Germinal center (tissue), 1 donor: ENCODE measurements around the gene CPNE5.

Source experiments
- DNase-seq: peaks from one replicate; pipeline ENCODE4 v3.0.0; 2012; ENCODE audit warnings: mixed read lengths, low spot score

CPNE5 gene

DNA sequence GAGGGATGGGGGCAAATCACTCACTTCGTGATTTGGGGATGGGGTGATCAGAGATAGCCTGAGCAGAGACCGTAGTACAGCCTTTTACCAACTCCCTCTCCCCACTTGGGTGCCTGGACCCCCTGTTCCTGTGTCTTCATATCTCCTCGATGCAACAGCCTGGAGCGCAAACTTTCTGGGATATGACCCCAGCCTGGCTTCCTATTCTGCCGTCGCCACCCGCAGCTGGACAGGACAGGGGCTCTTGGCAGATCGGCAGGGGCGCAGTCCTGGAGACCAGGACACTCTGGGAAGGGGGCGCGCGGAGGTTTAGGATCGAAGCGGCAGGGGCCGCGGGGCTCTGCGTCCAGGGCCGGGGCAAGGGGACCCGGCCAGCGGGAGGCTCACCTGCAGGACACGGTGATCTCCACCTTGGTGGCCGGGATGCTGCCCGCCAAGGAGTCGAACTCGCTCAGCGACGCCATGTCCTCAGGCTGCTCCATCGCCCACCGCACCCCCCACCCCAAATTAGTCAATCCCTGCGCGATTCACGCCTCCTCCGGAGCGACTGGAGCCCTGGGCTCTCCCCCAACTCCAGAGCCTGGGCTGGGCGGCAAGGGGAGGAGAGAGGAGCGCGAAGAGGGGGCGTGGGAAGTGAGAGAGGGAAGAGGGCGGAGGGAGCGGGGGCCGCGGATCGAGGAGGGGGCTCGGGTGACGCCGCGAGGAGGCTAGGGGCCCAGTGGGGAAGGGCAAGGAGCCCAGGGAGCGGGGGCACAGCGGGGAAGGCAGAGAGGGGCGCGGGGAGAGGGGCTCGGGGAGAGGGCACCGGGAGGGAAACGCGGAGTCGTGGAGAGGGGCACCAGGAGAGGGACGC lies at the start of gene CPNE5:
CPNE5 (minus strand) TSS at position 549 of the 853 bp plus-strand sequence; CDS start at position 482, 67 bp downstream.
- no peak for DNase-seq

DNA sequence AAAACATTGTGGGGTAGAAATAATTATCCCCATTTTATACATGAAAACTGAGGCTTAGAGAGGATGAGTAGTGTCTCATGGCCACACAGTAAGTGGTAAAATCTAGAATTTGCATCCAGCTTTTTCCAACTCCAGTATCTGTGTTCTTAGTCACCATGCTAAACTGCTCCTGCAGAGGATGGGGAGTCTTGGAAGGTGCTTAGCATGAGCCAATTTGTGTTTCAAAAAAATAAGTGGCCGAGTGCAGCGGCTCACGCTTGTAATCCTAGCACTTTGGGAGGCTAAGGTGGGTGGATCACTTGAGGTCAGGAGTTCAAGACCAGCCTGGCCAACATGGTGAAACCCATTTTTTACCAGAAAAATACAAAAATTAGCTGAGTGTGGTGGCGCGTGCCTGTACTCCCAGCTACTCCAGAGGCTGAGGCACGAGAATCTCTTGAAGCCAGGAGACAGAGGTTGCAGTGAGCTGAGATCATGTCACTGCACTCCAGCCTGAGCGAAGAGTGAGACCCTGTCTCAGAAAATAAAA lies 48.9 kb upstream of the CPNE5 start:
- no peak for DNase-seq

DNA sequence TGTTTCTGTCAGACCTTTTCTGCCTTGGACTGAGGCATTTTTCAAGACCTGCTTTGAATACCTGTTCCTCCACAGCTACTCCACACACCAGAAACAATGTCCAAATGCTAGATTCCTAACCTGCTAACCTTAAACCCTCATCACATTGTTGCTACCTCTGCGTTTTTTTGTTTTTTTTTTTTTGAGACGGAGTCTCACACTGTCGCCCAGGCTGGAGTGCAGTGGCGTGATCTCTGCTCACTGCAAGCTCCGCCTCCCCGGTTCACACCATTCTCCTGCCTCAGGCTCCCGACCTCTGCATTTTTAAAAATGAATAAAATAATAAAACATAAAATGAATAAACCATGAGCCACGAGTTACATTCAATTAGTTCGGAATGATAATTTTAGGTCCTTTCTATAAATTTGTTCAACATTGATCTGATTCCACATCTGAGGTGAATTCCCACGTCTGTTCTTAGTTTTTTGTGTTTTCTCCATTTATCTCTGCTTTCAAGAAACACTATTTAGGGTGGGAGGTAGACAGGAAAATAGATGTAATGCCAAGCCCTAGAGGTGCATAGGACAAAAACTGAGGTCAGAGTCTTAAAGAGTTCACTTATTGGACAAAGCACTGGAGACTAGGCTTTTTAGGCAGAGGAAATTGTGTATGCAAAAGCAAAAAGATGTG lies 47.8 kb upstream of the CPNE5 start:
- DNase-seq = no peak

- peak; percentile 90 for DNase-seq
Observed at GRCh38 chr6:36885461-36886401, 46.5 kb upstream of the CPNE5 start, which contains the start of gene C6orf89. TSS of gene C6orf89 (plus strand) at chr6:36885952. CDS start at chr6:36899445, 13,493 bp downstream.

DNA sequence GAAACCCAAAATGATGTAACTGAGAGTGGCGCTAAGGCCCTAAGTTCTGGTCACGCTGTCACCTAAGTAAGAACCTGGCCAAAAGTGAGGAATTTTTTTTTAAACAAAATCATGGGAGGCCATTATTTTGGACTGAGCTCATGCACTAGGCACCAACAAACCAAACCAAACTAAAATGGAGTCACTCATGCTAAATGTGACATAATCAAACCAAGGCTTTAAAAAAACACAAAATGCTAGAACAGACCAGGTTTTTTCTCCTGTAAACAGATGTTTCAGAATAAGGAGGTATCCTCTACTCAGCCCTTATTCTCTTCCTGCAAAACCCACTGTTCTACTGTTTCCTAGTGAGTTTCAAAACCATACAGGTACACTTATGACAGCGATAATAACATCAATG lies 45.4 kb upstream of the CPNE5 start:
- DNase-seq = no peak

- DNase-seq = no peak
Observed at GRCh38 chr6:36875250-36875633, 36.0 kb upstream of the CPNE5 start.

GRCh38 chr6:36874443-36875249 lies 35.4 kb upstream of the CPNE5 start, which contains the start of gene PPIL1:
TSS of gene PPIL1 (minus strand) at chr6:36874803. CDS start at chr6:36874772, 31 bp downstream.
- peak; percentile 94 for DNase-seq

DNA sequence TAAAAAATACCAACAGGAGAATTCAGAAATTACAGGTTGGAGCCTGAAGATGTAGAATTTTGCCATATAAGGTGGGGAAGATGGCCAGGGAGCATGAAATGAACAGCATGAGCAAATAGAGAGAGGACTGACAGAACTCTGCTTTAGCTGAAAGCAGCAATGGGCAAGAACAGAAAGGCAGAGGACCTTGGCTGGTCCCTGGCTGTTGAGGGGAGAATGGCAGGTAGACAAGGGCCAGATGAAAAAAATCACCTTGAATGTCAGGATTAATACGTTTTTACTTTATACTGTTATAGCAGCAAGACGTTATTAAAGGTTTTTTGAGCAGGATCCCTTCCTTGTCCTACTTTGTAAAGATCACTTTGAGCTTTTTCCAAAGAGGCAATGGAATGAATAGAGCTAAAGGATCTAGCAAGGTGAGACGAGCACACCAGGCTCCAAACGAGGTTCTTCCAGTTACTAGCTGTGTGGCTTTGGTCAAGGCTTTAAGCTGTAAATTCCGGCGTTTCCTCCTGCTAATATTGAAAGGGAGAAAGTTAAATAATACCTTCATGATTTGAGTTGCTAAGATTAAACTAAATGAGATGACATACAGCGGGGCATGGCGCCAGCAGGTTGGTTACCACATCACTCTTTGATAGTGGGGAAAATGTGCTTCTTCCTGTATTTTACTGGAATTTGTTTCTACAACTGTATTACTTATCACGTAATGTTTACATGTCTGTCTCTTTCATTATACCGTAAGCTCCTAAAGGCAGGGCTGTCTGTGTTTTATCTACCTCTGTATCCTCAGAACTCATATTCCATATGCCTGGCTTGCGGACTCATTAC lies 34.6 kb upstream of the CPNE5 start:
- no peak for DNase-seq

DNA sequence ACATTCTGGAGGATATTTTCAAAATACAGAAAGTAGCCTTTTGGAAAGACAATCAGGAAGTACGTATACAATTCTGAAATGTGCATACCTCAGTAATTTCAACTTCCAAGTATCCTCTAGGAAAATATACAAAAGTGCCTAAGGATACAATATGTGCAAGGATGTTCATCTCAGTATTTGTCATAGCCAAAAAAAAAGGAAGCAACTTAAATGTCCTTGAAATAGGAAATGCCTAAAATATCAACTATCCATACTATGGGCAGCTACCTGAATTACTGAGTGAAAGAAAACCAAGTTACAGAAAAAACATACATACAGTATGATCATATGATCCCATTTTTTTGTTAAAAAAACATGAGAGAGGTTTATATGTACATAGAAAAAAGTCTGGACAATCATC lies 33.9 kb upstream of the CPNE5 start:
- no peak for DNase-seq

- DNase-seq = no peak
Observed at GRCh38 chr6:36871686-36872085, 32.4 kb upstream of the CPNE5 start.

DNA sequence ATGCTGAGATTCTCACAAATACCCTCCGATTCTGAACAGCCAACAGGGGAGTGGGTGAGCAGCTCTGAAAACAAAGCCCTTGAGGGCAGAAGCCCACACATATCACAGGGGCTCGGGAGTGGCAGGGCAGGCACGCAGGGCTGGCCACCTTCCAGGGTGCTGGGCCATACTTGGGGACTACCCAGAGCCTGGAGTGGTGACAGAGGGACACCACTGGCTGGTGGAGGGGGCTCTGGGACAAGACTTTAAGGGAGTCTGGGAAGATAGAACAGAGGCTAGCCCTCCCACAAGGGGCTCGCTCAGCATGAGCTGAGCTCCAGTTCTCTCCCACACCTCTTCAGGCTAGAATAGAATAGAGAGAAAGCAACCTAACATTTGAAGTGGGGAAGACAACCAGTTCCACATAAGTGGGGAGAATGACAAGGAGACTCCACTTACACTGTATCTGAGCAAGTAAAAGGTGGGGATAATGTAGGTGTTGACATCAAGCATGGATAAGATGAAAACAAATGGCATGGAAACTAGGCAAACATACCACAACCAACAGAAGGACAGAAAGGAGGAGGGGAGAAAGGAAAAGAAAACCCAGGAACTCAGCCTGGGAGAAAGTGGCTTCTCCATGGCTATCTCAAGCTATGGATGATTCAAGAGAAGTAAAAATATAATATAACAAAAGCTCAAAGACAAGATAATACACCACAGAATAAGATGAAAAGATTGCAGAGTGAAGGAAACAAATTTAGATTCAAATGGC lies 28.4 kb upstream of the CPNE5 start:
- DNase-seq = no peak

GRCh38 chr6:36865835-36866234 lies 26.6 kb upstream of the CPNE5 start:
- DNase-seq = no peak

DNA sequence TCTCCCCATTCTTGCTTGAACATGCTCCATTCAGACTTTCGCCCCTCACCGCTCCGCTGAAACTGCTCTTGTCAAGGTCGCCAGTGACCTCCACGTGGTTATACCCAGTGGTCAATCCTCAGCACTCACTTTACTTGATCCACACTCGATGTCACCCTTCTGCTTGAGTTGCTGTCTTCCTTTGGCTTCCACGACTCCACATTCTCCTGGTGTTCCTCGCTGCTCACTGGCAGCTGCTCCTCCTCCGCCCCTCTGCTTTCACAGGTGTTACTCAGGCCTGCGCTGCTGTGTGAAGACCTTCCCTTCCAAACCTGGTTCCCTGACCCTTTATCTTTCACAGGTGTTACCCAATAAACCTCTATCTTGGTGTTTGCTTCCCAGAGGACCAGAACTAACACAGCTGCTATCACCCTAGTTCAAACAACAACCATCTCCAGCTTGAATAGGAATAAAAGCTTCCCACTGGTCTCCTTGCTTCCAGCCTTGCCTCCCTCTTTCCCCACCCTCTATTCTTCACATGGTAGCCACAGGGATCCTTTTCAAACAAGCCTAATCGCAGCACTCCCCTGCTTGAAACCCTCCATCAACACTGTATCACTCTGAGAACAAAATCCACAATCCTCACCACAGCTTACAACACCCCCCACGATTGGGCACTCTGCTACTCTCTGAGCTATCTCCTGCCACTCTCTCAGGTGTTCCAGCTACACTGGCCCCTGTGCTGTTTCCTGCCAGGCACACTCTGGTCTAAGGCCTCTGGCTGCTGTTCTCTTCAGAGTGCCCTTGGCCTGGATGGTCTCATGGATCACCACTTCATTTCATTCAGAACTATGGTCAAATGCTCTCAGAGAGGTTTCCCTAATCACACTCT lies 24.7 kb upstream of the CPNE5 start:
- DNase-seq = no peak

DNA sequence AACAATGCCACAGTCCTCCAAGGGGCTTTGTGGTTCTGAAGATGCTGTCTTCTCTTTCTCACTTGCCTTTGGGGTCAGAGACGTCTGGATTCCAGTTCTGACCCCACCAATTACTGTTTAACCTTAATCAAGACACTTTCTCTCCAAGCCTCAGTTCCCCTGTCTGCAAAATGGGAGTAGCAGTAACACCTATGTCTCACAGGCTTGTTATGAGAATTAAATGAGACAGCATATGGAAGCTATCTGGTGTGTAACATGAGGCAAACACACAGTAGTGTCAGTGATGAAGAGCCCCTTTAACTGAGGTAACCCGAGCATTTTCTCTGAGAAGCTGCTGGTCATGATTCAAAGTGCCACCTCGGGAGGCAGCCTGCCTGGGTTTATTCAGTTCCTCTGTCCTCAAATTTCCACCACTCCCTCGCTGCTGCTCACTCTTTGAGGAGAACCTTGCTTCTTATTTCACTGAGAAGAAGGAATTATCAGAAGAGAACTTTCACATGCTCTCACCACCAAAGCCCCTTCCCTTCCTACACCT lies 23.7 kb upstream of the CPNE5 start:
- no peak for DNase-seq

GRCh38 chr6:36862164-36862847 lies 23.1 kb upstream of the CPNE5 start:
- no peak for DNase-seq

GRCh38 chr6:36860126-36860525 lies 20.9 kb upstream of the CPNE5 start:
- DNase-seq = no peak

- DNase-seq = no peak
Observed at GRCh38 chr6:36858407-36858981, 19.2 kb upstream of the CPNE5 start.
